GM19395 (cell line): ENCODE measurements around the gene SLC35F4.

ENCODE experiments used
- ATAC-seq: cut with Tn5 transposase; IDR thresholded peaks from one replicate; pipeline ENCODE4 v1.9.1; 2021; ENCODE audit warnings: mild to moderate bottlenecking, moderate library complexity; ENCODE audit not compliant: unreplicated experiment

The SLC35F4 gene

GRCh38 chr14:57848786-57849185 is 17.1 kb downstream of the SLC35F4 start:
- ATAC-seq, result no peak

- ATAC-seq, result no peak
These were observed 17.5 kb downstream of the SLC35F4 start for GRCh38 chr14:57848353-57848752.

GRCh38 chr14:57847706-57848105 is 18.2 kb downstream of the SLC35F4 start:
- no peak for ATAC-seq

GRCh38 chr14:57847096-57847495 is 18.8 kb downstream of the SLC35F4 start:
- ATAC-seq, result no peak

GRCh38 chr14:57846596-57846995 is 19.3 kb downstream of the SLC35F4 start:
- ATAC-seq, result no peak

- ATAC-seq, result no peak
These were observed 19.9 kb downstream of the SLC35F4 start for GRCh38 chr14:57845802-57846531.

- ATAC-seq, result no peak
These were observed 20.6 kb downstream of the SLC35F4 start for GRCh38 chr14:57845316-57845715.

GRCh38 chr14:57837267-57837666 is 28.6 kb downstream of the SLC35F4 start:
- no peak for ATAC-seq

GRCh38 chr14:57835766-57836165 is 30.1 kb downstream of the SLC35F4 start:
- ATAC-seq, result no peak

GRCh38 chr14:57834961-57835360 is 30.9 kb downstream of the SLC35F4 start:
- ATAC-seq, result no peak

GRCh38 chr14:57834001-57834598 is 31.8 kb downstream of the SLC35F4 start:
- no peak for ATAC-seq

- ATAC-seq, result no peak
These were observed 32.6 kb downstream of the SLC35F4 start for GRCh38 chr14:57833323-57833722.

- no peak for ATAC-seq
These were observed 33.9 kb downstream of the SLC35F4 start for GRCh38 chr14:57831981-57832380.

GRCh38 chr14:57828713-57829112 is 37.2 kb downstream of the SLC35F4 start:
- no peak for ATAC-seq

GRCh38 chr14:57823015-57823660 is 42.8 kb downstream of the SLC35F4 start:
- ATAC-seq, result no peak

- ATAC-seq, result no peak
These were observed 43.8 kb downstream of the SLC35F4 start for GRCh38 chr14:57822081-57822480.

GRCh38 chr14:57820581-57820980 is 45.3 kb downstream of the SLC35F4 start:
- no peak for ATAC-seq

- ATAC-seq, result no peak
These were observed 47.4 kb downstream of the SLC35F4 start for GRCh38 chr14:57818511-57818910.

GRCh38 chr14:57816568-57817284 is 49.2 kb downstream of the SLC35F4 start:
- ATAC-seq, result peak; percentile 94

GRCh38 chr14:57814726-57815125 is 51.2 kb downstream of the SLC35F4 start:
- ATAC-seq, result no peak

- ATAC-seq, result no peak
These were observed 53.2 kb downstream of the SLC35F4 start for GRCh38 chr14:57812741-57813140.
